DMS53 treated with DMSO at 0.1 percent for 48 hours (cell line): ENCODE data around the gene GALNT13.
"Not testable (repeated sequence)": the region's sequence is repeated elsewhere in the genome, so short reads cannot be mapped to it uniquely, and the experiment has no call there.

Experiments
- DNase-seq: peaks from one replicate; lab custom pipeline; 2025; ENCODE audit not compliant: unreplicated experiment; lab: John Stamatoyannopoulos, UW

Gene GALNT13

GRCh38 chr2:154459286-154459685 is 587.6 kb downstream of the GALNT13 start:
- DNase-seq: no peak

- no peak for DNase-seq
Observed at GRCh38 chr2:154462634-154463033, 590.9 kb downstream of the GALNT13 start.

- no peak for DNase-seq
Observed at GRCh38 chr2:154466226-154466625, 594.5 kb downstream of the GALNT13 start.

- no peak for DNase-seq
Observed at GRCh38 chr2:154470376-154470775, 598.7 kb downstream of the GALNT13 start.

- DNase-seq: not testable (repeated sequence)
Observed at GRCh38 chr2:154471492-154471891, 599.8 kb downstream of the GALNT13 start.

GRCh38 chr2:154477319-154477718 is 605.6 kb downstream of the GALNT13 start:
- no peak for DNase-seq

GRCh38 chr2:154480521-154480920 is 608.8 kb downstream of the GALNT13 start:
- no peak for DNase-seq

GRCh38 chr2:154481336-154481735 is 609.6 kb downstream of the GALNT13 start:
- DNase-seq: no peak

GRCh38 chr2:154484338-154485099 is 612.8 kb downstream of the GALNT13 start:
- peak; percentile 8 for DNase-seq

- DNase-seq: no peak
Observed at GRCh38 chr2:154488801-154489200, 617.1 kb downstream of the GALNT13 start.

GRCh38 chr2:154489266-154489858 is 617.6 kb downstream of the GALNT13 start:
- no peak for DNase-seq

GRCh38 chr2:154490530-154490929 is 618.8 kb downstream of the GALNT13 start:
- DNase-seq: no peak

GRCh38 chr2:154495455-154495868 is 623.7 kb downstream of the GALNT13 start:
- no peak for DNase-seq

- DNase-seq: no peak
Observed at GRCh38 chr2:154497019-154497418, 625.3 kb downstream of the GALNT13 start.
